GM18868 (cell line): ENCODE data around the gene IST1.
A peak's percentile ranks its signal among the peaks of the same experiment; 100 is the strongest.

ENCODE experiments used
- ATAC-seq: cut with Tn5 transposase; IDR thresholded peaks from one replicate; pipeline ENCODE4 v1.9.1; 2021; ENCODE audit warnings: mild to moderate bottlenecking, moderate library complexity; ENCODE audit not compliant: unreplicated experiment

Gene IST1

GRCh38 chr16:71961066-71962039 lies 66.0 kb downstream of the IST1 start:
- peak; percentile 74 for ATAC-seq

- no peak for ATAC-seq
These were observed 68.0 kb downstream of the IST1 start for GRCh38 chr16:71963125-71963875.

- no peak for ATAC-seq
These were observed 69.9 kb downstream of the IST1 start for GRCh38 chr16:71965223-71965622.

GRCh38 chr16:71966932-71967331 lies 71.6 kb downstream of the IST1 start:
- no peak for ATAC-seq

- ATAC-seq: no peak
These were observed 74.0 kb downstream of the IST1 start for GRCh38 chr16:71969353-71969752.

GRCh38 chr16:71971571-71971970 lies 76.2 kb downstream of the IST1 start:
- ATAC-seq: no peak

- ATAC-seq: no peak
These were observed 77.0 kb downstream of the IST1 start for GRCh38 chr16:71972356-71972755.

- ATAC-seq: no peak
These were observed 77.7 kb downstream of the IST1 start for GRCh38 chr16:71973001-71973400.

- no peak for ATAC-seq
These were observed 78.9 kb downstream of the IST1 start for GRCh38 chr16:71974068-71974818.
